Stromal cell of bone marrow (primary cell): ENCODE data around the gene OR3A1.
"Not testable (repeated sequence)": the region's sequence is repeated elsewhere in the genome, so short reads cannot be mapped to it uniquely, and the experiment has no call there.

ENCODE experiments used
- DNase-seq: peaks from one replicate; pipeline ENCODE4 v3.0.0-alpha.2; 2012; ENCODE audit warnings: low read depth

Gene OR3A1, protein sequence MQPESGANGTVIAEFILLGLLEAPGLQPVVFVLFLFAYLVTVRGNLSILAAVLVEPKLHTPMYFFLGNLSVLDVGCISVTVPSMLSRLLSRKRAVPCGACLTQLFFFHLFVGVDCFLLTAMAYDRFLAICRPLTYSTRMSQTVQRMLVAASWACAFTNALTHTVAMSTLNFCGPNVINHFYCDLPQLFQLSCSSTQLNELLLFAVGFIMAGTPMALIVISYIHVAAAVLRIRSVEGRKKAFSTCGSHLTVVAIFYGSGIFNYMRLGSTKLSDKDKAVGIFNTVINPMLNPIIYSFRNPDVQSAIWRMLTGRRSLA

DNA sequence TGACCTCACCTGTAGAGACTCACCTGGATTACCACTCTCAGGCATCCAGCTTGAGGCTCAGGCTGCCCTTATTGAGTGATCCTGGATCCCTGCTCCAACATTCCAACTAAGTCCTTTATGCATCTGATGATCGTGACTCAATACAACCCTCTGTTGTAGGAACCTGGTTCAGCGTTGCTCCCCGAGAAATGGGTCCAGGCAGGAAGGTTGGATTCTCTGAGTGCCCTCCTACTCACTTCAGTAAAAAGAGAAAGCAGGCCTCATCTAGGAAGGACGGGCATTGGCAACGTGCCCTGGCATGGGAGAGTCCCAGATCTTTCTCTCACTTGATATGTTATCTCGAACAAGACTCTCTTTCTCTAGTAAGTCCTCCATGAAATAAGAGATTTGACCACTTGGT lies at the start of gene OR3A1:
OR3A1 (minus strand) TSS at position 101 of the 400 bp plus-strand sequence. CDS start 5,778 bp downstream, outside the sequence.
- DNase-seq = no peak

DNA sequence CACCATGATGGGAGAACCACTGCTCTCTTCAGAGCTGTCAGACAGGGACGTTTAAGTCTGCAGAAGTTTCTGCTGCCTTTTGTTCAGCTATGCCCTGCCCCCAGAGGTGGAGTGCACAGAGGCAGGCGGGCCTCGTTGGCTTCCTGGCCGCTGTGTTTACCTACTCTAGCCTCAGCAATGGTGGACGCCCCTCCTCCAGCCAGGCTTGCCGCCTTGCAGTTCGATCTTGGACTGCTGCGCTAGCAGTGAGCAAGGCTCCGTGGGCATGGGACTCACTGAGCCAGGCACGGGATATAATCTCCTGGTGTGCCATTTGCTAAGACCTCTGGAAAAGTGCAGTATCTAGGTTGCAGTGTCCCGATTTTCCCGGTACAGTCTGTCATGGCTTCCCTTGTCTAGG lies 44.6 kb upstream of the OR3A1 start:
- DNase-seq = not testable (repeated sequence)

DNA sequence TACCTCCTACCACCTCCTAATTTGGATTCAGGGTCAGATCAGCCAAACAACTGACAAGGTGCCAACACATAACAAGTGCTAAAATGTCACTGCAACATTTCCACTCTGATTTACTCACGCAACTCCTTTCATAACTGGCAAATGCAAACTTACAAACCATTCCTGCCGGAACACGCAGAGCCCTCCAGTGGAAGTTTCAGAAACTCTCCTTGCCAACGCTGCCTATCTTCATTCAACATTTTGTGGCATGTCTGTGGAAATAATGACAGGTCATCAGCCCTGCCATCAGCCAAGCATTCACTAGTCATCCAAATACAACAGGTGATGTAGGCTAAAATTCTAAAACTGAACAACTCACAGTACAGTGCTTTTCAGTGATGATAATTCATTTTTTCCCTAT lies 37.7 kb upstream of the OR3A1 start:
- no peak for DNase-seq

DNA sequence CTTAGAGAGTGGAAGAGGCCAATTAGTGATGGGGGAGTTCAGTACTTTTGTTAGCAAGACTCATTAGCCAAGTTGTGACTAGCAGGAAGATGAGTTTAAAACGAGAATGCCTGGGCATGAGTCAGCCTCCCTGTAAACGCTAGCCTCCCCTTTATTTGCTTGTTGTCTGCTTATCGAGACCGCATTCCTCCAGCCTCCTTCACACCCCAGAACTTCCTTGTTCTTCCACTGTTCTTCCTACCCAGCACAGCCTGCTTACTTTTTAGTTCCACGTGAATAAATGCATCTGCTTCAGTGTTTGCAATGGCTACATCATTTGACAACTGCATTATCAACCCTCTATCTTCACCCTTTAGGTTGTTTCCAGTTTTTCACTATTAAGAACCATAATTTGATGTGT lies 20.2 kb upstream of the OR3A1 start:
- no peak for DNase-seq

DNA sequence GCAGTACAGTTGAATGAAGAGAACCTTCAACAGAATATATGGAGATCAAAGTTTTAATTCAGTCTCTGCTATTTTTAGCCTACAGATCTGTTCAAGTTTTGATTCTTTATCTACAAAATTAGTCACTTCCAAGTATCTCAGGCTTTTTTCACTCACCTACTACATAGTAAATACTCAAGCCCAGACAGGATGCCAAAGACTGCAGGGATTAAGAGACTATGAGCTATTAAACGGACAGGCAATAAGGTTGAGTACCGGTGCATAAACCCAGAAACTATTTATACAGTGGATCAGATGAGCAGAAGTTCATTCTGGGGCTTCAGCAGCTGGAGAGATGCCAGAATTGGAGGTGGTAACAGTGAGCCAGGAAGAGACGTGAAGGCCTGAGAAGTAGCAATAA lies 18.7 kb upstream of the OR3A1 start:
- no peak for DNase-seq

DNA sequence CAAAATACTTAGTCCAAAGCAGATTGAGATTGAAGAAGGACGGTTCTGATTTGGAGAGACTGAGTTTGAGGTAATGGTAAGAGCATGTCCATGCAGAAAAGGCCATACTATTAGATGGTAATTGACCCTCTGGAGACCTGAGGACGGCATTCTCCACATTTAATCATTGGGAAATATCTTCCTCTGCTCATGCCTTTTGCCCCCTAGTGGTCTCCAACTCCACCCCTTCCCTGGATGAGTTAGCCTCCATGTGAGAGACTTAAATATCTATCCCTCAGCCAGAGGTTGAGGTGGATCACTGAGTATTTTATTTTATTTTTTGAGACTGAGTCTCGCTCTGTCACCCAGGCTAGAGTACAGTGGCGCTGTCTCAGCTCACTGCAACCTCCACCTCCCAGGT lies 10.4 kb upstream of the OR3A1 start:
- DNase-seq = no peak

DNA sequence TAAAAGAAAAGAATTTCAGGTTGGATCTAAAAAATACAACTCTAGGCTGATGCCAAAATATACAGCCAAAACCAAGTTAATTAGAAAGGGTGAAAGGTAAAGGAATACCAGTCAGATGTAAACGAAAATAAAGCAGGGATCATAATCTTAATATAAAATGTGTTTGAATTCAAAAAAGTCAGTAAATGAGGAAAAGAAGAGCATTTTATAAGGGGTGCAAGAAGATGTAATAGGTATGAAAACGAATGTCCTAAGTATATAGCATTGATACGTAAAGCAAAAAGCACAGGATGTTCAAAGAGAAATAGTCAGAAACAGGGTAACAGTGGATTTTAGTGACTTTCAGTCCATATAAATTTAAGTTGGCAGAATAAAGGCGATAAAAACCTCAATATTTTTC lies 2.5 kb downstream of the OR3A1 start:
- DNase-seq = no peak

DNA sequence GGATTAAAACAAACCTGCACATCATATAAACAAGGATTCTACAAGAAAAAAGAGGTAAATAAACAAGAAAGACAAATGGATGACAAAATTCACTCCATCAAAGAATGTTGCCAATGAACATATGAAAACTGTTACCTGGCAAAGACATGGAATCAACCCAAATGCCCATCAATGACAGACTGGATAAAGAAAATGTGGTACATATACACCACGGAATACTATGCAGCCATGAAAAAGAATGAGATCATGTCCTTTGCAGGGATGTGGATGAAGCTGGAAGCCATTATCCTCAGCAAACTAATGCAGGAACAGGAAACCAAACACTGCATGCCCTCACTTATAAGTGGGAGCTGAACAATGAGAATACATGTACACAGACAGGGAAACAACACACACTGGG lies 4.6 kb downstream of the OR3A1 start:
- DNase-seq = not testable (repeated sequence)

DNA sequence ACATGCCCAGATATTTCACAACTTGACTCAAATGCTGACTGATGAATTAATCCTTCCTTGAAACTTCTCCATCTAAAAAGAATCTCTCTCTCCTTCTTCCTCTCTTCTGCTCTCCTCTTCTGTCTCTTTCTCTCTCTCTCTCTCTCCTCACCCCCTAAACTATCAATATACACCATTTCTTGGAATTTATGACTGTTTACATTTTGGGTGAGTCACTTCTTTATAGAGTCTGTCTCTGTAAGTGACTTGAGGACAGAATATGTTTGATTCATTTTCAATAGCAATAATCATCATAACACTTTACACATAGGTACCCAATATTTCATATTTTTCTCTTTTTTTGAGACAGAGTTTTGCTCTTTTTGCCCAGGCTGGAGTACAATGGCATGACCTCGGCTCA lies 15.3 kb downstream of the OR3A1 start:
- DNase-seq = no peak

DNA sequence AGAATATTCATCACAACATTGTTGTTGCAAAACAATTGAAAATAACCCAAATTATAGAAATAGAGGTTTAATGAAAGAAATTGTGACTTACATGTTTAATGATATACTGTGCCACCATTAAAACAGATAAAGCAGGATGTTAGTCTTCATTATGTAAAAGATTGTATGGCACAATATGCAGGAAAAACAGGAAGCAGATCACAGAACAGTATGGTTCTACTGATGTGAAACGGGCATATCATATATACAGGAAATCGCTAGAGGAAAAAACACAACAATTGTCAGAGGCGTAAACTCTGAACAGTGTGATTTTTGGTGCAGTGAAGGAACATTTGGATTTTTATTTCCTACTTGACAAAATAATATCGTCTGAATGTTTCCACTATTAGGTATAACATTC lies 22.0 kb downstream of the OR3A1 start:
- no peak for DNase-seq

DNA sequence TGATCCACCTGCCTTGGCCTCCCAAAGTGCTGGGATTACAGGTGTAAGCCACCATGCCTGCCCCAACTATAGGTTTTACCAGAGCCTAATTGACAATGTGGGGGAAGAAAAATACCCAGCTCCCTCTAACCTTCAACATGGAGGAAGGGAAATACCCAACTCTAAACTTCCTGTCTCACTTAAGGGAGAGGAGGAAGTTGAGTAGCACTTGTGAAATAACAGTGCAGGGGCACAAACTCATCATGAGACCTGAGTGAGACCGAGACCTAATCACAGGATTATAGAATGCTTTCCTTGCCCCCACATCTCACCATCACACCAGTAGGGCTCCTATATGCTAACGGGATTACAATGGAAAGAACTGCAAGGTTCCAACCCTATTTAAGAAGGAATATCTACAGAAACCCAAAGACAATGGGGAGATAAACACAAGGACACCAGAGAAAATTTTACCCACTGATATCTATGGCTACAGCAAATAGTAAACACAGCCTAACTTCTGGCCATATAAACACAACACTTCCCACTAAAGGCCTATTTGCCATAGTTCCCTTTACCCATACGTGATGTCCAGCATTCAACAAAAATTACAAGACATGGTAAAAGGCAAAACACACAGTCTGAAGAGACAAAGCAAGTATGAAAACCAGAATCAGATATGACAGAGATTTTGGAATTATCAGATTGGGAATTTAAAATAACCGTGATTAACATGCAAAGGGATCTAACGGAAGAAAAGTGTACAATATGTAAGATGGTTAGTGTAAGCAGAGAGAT lies 26.9 kb downstream of the OR3A1 start:
- DNase-seq = no peak

DNA sequence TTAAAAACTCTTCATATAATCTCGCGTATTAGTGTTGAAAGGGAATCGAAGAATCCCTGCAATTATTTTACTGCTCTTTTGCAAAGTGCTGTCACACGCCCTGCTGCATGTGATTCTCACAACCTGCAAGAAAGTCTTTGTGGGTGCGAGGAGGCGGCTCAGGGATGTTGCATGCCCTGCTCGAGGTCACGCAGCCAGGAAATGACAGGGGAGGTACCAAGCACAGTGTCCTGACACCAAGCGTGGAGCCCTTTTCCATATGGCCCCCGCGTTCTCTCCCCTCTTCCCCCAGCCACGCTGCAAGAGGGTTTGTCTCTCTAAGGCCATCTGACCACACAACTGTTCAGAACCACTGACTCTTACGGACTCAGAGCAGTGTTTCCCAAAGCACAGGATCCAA lies 37.6 kb downstream of the OR3A1 start:
- DNase-seq = no peak

DNA sequence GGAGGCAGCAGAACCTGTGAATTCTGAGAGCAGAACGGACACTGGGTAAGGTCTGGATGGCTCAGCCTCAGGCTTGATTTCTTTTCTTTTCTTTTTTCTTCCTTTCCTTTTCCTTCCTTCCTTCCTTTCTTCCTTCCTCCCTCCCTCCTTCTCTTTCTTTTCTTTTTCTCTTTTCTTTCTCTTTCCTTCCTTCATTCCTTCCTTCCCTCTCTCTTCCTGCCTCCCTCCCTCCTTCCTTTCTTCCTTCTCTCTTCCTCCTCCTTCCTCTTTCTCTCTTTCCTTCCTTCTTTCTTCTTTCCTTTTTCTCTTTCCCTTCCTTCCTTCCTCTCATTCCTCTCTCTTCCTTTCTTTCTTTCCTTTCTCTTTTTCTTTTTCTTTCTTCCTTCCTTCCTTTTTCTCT lies 38.0 kb downstream of the OR3A1 start:
- DNase-seq = no peak

DNA sequence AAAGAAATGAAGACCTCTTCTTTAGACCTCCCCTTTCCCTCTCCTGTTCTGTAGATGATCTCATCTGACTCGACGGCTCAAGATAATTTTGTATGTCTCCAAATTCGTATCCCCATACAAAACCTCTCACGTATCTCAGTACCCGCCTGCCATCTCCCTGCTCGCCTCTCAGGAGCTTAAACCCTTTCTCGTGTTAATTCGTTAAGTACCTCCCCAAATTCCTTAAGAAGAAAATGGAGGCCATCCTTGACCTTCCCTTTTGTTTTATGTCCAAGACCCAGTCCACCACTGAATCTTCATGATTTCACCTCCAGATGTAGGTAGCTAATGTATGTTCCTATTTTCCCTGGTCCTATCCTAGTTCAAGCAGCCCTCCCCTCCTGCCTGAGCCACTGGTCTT lies 41.6 kb downstream of the OR3A1 start:
- DNase-seq = no peak

DNA sequence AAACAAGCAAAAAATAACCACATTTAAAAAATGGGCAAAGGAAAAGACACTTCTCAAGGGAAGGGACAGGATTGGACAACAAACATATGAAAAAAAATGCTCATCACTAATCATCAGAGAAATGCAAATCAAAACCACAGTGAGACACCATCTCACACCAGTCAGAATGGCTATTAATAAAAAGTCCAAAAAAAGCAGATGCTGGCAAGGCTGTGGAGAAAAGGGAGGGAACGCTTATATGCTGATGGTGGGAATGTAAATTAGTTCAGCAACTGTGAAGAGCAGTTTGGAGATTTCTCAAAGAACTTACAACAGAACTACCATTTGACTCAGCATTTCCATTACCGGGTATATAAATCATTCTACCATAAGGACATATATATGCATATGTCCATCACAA lies 49.1 kb downstream of the OR3A1 start:
- not testable (repeated sequence) for DNase-seq

DNA sequence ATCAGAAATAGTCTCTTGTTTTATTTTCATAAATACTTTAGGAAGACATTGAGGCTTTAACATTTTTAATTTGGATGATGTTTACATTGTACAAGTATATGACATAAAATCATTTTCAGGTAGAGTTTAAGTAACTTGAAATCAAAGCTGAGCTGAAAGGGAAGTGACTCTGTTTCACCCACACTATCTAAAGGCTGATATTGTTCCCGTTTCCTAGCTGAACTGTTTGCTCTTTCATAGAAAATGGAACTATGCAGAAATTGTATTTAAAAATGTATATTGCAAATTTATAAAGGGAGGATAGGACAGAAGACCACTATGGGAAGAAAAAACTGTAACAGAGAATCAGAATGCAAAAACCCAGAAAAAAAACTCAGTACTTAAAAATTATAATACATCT lies 53.3 kb downstream of the OR3A1 start:
- DNase-seq = not testable (repeated sequence)

DNA sequence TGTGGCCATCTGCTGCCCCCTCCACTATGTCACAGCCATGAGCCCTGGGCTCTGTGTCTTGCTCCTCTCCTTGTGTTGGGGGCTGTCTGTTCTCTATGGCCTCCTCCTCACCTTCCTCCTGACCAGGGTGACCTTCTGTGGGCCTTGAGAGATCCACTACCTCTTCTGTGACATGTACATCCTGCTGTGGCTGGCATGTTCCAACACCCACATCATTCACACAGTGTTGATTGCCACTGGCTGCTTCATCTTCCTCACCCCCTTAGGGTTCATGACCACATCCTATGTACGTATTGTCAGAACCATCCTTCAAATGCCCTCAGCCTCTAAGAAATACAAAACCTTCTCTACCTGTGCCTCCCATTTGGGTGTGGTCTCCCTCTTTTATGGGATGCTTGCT lies 57.1 kb downstream of the OR3A1 start:
- not testable (repeated sequence) for DNase-seq
